Measurements from ENCODE around the gene TIMP2. TPM values are rescaled to one million over a fixed set of nuclear protein-coding genes. Genes with fewer than 3 reads are reported as not detected.

TIMP2 gene
- total RNA-seq, 2 experiments from 2014 or later = 6.2 to 7.0 TPM

DNA sequence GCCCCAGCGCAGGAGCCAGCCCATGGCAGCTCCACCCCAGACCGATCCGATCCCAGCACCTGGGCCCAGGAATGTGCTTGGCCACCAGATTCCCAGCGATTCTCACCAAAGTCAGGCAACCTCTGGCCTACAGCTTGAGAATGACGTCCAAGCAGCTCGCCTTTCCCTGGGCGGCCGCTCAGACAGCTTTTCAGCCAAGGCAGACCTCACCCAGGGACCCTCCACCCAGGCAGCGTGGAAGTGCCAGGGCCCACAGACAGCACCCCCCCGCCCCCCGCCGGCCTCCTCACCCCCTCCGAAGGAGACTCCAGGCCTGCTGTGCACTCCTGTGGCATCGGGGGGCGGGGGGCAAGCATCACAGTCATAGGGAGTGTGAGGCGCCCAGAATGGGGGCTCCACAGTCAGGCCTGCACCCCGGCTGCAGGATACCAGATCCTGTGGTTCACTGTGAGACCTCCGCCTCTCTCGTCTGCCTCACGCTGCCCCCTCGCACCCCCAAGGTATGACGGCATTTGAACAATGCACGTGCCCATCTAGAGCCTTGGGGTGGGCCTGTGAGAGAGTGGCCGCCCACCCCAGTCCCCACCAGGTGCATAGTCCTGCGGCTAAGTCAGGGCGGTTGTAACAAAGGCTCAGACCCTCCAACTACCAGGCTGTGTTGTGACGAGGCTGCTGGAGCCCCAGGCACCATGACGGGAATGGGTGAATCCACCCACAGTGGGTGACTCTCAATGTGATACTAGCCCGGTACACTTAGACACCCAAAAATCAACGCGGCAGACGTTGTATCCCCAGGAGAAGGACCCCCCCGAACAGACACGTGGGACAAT is 28.1 kb downstream of the TIMP2 start:
- Mint-ChIP-seq H3K27me3 (no peaks in the 10 kb centered on the region), H3K9me3 (no peaks in the 10 kb centered on the region), H3K36me3 (ENCODE audit: low read depth) (no peaks in the 10 kb centered on the region), H3K4me1 (ENCODE audit: low read depth) (peaks cover 7% of the 10 kb centered on the region), H3K27ac (no peak overlapping the region), H3K4me3 (no peak overlapping the region)
- TF ChIP-seq, protein P1, sequence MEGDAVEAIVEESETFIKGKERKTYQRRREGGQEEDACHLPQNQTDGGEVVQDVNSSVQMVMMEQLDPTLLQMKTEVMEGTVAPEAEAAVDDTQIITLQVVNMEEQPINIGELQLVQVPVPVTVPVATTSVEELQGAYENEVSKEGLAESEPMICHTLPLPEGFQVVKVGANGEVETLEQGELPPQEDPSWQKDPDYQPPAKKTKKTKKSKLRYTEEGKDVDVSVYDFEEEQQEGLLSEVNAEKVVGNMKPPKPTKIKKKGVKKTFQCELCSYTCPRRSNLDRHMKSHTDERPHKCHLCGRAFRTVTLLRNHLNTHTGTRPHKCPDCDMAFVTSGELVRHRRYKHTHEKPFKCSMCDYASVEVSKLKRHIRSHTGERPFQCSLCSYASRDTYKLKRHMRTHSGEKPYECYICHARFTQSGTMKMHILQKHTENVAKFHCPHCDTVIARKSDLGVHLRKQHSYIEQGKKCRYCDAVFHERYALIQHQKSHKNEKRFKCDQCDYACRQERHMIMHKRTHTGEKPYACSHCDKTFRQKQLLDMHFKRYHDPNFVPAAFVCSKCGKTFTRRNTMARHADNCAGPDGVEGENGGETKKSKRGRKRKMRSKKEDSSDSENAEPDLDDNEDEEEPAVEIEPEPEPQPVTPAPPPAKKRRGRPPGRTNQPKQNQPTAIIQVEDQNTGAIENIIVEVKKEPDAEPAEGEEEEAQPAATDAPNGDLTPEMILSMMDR (IDR thresholded peaks at IDR 0.05) = no peak
- no peaks in the 10 kb centered on the region for H3K9me3 ChIP-seq (ENCODE audit: control insufficient read depth in 1 of 2, insufficient read depth in 1 of 2, low read length in 2 of 2)
- ChIA-PET CTCF (no interaction called here), POLR2A (no interaction called here)
- no peaks in the 10 kb centered on the region for H3K36me3 ChIP-seq (ENCODE audit: insufficient read depth, low read length)
- DNase-seq (no peak), ATAC-seq (ENCODE audit: poor library complexity) (no peak)
- H3K27ac ChIP-seq (ENCODE audit: low read depth in 1 of 2, low read length in 2 of 2) = no peak overlapping the region
- H3K4me1 ChIP-seq (ENCODE audit: insufficient read depth, low read length) = peaks cover 9% of the 10 kb centered on the region
- intact Hi-C loops (cut with DNase I, micrococcal nuclease) = no loop called here
- no peaks in the 10 kb centered on the region for H3K27me3 ChIP-seq (ENCODE audit: control insufficient read depth in 1 of 2, insufficient read depth in 2 of 2, low read length in 2 of 2)
- H3K4me3 ChIP-seq (ENCODE audit: low read length) = no peak overlapping the region

DNA sequence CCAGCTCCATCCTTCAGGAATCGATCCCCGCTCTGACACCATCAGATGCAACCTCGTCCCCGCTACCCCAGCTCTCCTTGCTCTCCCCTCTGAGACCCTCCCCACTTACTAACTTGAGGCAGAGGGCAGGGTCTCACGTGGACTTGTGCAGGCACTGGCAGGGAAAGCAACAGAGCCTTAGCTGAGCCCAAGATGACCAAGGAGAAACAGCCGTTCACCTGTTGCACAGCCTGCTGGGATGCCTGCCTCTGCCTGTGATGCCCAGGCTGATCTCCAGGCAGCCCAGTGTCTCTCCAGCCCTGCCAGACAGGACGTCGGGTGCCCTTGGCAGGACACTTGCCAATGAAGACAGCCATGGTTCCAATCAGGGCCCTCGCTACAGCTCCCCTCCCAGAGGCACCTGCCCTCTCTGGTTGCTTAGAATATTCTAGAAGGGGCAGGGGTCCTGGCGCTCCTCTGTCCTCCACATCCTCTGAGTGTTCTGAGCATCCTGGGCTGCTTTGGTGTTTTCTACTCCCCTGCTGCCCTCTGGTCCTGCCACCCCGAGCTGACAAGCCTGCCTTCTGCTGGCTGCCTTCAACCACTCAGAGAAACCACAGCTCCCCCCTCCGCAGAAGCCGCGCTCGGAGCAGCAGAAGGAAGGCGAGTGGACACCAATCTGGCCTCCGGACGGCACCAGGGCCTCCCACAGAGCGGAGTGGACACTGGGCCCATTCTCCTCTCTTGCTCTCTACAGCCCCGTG is 28.9 kb downstream of the TIMP2 start:
- Mint-ChIP-seq H3K36me3 (ENCODE audit: low read depth) (no peaks in the 10 kb centered on the region), H3K4me1 (ENCODE audit: low read depth) (peaks cover 15% of the 10 kb centered on the region), H3K9me3 (no peaks in the 10 kb centered on the region), H3K27me3 (no peaks in the 10 kb centered on the region), H3K27ac (no peak overlapping the region), H3K4me3 (no peak overlapping the region)
- Histone ChIP-seq H3K27me3 (ENCODE audit: control insufficient read depth in 1 of 2, insufficient read depth in 2 of 2, low read length in 2 of 2) (no peaks in the 10 kb centered on the region), H3K4me1 (ENCODE audit: insufficient read depth, low read length) (peaks cover 17% of the 10 kb centered on the region), H3K4me3 (ENCODE audit: low read length) (no peak overlapping the region), H3K36me3 (ENCODE audit: insufficient read depth, low read length) (no peaks in the 10 kb centered on the region), H3K9me3 (ENCODE audit: control insufficient read depth in 1 of 2, insufficient read depth in 1 of 2, low read length in 2 of 2) (no peaks in the 10 kb centered on the region), H3K27ac (ENCODE audit: low read depth in 1 of 2, low read length in 2 of 2) (no peak overlapping the region)
- CTCF ChIA-PET = no interaction called here
- TF ChIP-seq, protein P1 (IDR thresholded peaks at IDR 0.05) = no peak
- POLR2A ChIA-PET = no interaction called here
- DNase-seq = no peak
- intact Hi-C loops (cut with DNase I, micrococcal nuclease) = no loop called here
- ATAC-seq (ENCODE audit: poor library complexity) = no peak

DNA sequence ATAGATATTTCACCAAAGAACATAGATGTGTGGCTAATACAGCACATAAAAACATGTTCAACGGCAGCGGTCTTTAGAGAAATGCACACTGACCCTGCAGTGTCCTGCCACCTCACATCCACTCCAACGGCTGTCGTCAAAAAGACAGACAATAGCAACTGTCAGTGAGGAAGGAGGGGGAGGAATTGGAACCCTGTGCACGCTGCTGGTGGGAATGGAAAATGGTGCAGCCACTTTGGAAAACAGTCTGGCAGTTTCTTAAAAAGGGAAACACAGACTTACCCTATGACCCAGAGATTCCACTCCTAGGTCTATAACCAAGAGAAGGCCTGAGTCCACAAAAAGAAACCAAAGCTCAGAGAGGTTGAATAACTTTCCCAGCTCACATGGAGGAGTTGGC is 29.9 kb downstream of the TIMP2 start:
- intact Hi-C loops (cut with DNase I, micrococcal nuclease) = no loop called here
- no peak overlapping the region for H3K27ac ChIP-seq (ENCODE audit: low read depth in 1 of 2, low read length in 2 of 2)
- H3K36me3 ChIP-seq (ENCODE audit: insufficient read depth, low read length) = no peaks in the 10 kb centered on the region
- POLR2A ChIA-PET = no interaction called here
- peaks cover 24% of the 10 kb centered on the region for H3K4me1 Mint-ChIP-seq (ENCODE audit: low read depth)
- H3K27me3 ChIP-seq (ENCODE audit: control insufficient read depth in 1 of 2, insufficient read depth in 2 of 2, low read length in 2 of 2) = no peaks in the 10 kb centered on the region
- TF ChIP-seq, protein P1 (IDR thresholded peaks at IDR 0.05) = no peak
- peaks cover 26% of the 10 kb centered on the region for H3K4me1 ChIP-seq (ENCODE audit: insufficient read depth, low read length)
- no peak for DNase-seq
- no peaks in the 10 kb centered on the region for H3K9me3 ChIP-seq (ENCODE audit: control insufficient read depth in 1 of 2, insufficient read depth in 1 of 2, low read length in 2 of 2)
- H3K27me3 Mint-ChIP-seq = no peaks in the 10 kb centered on the region
- no peaks in the 10 kb centered on the region for H3K36me3 Mint-ChIP-seq (ENCODE audit: low read depth)
- H3K4me3 ChIP-seq (ENCODE audit: low read length) = no peak overlapping the region
- ATAC-seq (ENCODE audit: poor library complexity) = no peak
- CTCF ChIA-PET = no interaction called here
- no peak overlapping the region for H3K27ac Mint-ChIP-seq
- no peaks in the 10 kb centered on the region for H3K9me3 Mint-ChIP-seq
- H3K4me3 Mint-ChIP-seq = no peak overlapping the region
